Measurements from ENCODE around the gene ZSCAN5B.

ZSCAN5B gene

GRCh38 chr19:56158170-56158757 lies 39.3 kb downstream of the ZSCAN5B start:
- no peak overlapping the region for H3K27ac ChIP-seq (ENCODE audit: low read length)
- H3K36me3 ChIP-seq (replicated peaks; ENCODE audit: insufficient read depth, low read length), result no peaks in the 10 kb centered on the region

GRCh38 chr19:56156768-56157167 lies 40.8 kb downstream of the ZSCAN5B start:
- Histone ChIP-seq H3K36me3 (replicated peaks; ENCODE audit: insufficient read depth, low read length) (no peaks in the 10 kb centered on the region), H4K20me1 (ENCODE audit: insufficient read depth, low read length) (no peaks in the 10 kb centered on the region)
- TF ChIP-seq CTCF (IDR thresholded peaks at IDR 0.05; ENCODE audit: low read length) (no peak), EZH2phosphoT487 (IDR thresholded peaks at IDR 0.05; ENCODE audit: low read length) (no peak), EZH2 (optimal IDR thresholded peaks at IDR 0.05; ENCODE audit: low read depth, low read length) (no peak)

More at GRCh38 chr19:56158170-56158757, 39.3 kb downstream of the ZSCAN5B start:
- H4K20me1 ChIP-seq (ENCODE audit: insufficient read depth, low read length), result no peaks in the 10 kb centered on the region
- H3F3A ChIP-seq (ENCODE audit: insufficient read depth, low read length), result no peaks in the 10 kb centered on the region
- DNase-seq, result no peak
- H3K9me3 ChIP-seq (replicated peaks; ENCODE audit: insufficient read depth, low read length), result no peaks in the 10 kb centered on the region
- H3K9me2 ChIP-seq (replicated peaks; ENCODE audit: insufficient read depth, low read length), result no peaks in the 10 kb centered on the region
- TF ChIP-seq EZH2phosphoT487 (IDR thresholded peaks at IDR 0.05; ENCODE audit: low read length) (no peak), CTCF (IDR thresholded peaks at IDR 0.05; ENCODE audit: low read length) (no peak), EZH2 (optimal IDR thresholded peaks at IDR 0.05; ENCODE audit: low read depth, low read length) (no peak)
- no peak overlapping the region for H3K4me2 ChIP-seq (ENCODE audit: low read depth, low read length)
- H3K27me3 ChIP-seq (replicated peaks; ENCODE audit: insufficient read depth, low read length), result no peaks in the 10 kb centered on the region
- no peaks in the 10 kb centered on the region for H3K4me1 ChIP-seq (ENCODE audit: low read length)
- H3K4me3 ChIP-seq (ENCODE audit: low read length), result no peak overlapping the region
- H3K9ac ChIP-seq (ENCODE audit: low read length), result no peak overlapping the region
- H3K79me2 ChIP-seq (ENCODE audit: low read length), result no peaks in the 10 kb centered on the region
- no peak overlapping the region for H2AFZ ChIP-seq (ENCODE audit: low read length)

GRCh38 chr19:56155124-56155687 lies 42.4 kb downstream of the ZSCAN5B start:
- H3K9me3 ChIP-seq (replicated peaks; ENCODE audit: insufficient read depth, low read length), result no peaks in the 10 kb centered on the region
- peaks cover 7% of the 10 kb centered on the region for H3K79me2 ChIP-seq (ENCODE audit: low read length)
- H3K9me2 ChIP-seq (replicated peaks; ENCODE audit: insufficient read depth, low read length), result no peaks in the 10 kb centered on the region
- no peak overlapping the region for H3K9ac ChIP-seq (ENCODE audit: low read length)
- no peak overlapping the region for H2AFZ ChIP-seq (ENCODE audit: low read length)
- DNase-seq, result no peak
- H3K27ac ChIP-seq (ENCODE audit: low read length), result no peak overlapping the region
- H3K4me3 ChIP-seq (ENCODE audit: low read length), result no peak overlapping the region
- no peaks in the 10 kb centered on the region for H3K27me3 ChIP-seq (replicated peaks; ENCODE audit: insufficient read depth, low read length)
- H3K36me3 ChIP-seq (replicated peaks; ENCODE audit: insufficient read depth, low read length), result no peaks in the 10 kb centered on the region
- H4K20me1 ChIP-seq (ENCODE audit: insufficient read depth, low read length), result no peaks in the 10 kb centered on the region
- no peaks in the 10 kb centered on the region for H3F3A ChIP-seq (ENCODE audit: insufficient read depth, low read length)
- H3K4me1 ChIP-seq (ENCODE audit: low read length), result no peaks in the 10 kb centered on the region
- H3K4me2 ChIP-seq (ENCODE audit: low read depth, low read length), result no peak overlapping the region
- TF ChIP-seq EZH2 (optimal IDR thresholded peaks at IDR 0.05; ENCODE audit: low read depth, low read length) (no peak), CTCF (IDR thresholded peaks at IDR 0.05; ENCODE audit: low read length) (0 out of 2 replicates have a peak, but pooled peaks have one; percentile 12)

More at GRCh38 chr19:56156768-56157167, 40.8 kb downstream of the ZSCAN5B start:
- no peaks in the 10 kb centered on the region for H3K9me2 ChIP-seq (replicated peaks; ENCODE audit: insufficient read depth, low read length)
- H3K27me3 ChIP-seq (replicated peaks; ENCODE audit: insufficient read depth, low read length), result no peaks in the 10 kb centered on the region
- no peaks in the 10 kb centered on the region for H3K9me3 ChIP-seq (replicated peaks; ENCODE audit: insufficient read depth, low read length)
- no peaks in the 10 kb centered on the region for H3K4me1 ChIP-seq (ENCODE audit: low read length)
- no peak overlapping the region for H3K9ac ChIP-seq (ENCODE audit: low read length)
- H3K79me2 ChIP-seq (ENCODE audit: low read length), result peaks cover 7% of the 10 kb centered on the region
- H2AFZ ChIP-seq (ENCODE audit: low read length), result no peak overlapping the region
- H3K27ac ChIP-seq (ENCODE audit: low read length), result no peak overlapping the region
- no peaks in the 10 kb centered on the region for H3F3A ChIP-seq (ENCODE audit: insufficient read depth, low read length)
- DNase-seq, result no peak
- no peak overlapping the region for H3K4me3 ChIP-seq (ENCODE audit: low read length)
- no peak overlapping the region for H3K4me2 ChIP-seq (ENCODE audit: low read depth, low read length)

Data from MM.1S (cell line).